Astrocyte of the cerebellum (primary cell): ENCODE results near the gene PFKP.
"Not testable (repeated sequence)": the region's sequence is repeated elsewhere in the genome, so short reads cannot be mapped to it uniquely, and the experiment has no call there.

Source experiments
- DNase-seq: peaks from one replicate; pipeline ENCODE4 v3.0.0-alpha.2; 2011; ENCODE audit warnings: low read depth
- H3K4me3 ChIP-seq: 2 replicates; pipeline ENCODE4 v1.5.1; 2011; ENCODE audit warnings: mild to moderate bottlenecking, low read depth, low read length, moderate library complexity
- in situ Hi-C: cut with HindIII; loops from 2 replicates; pipeline ENCODE4 v1.10.0; 2017; ENCODE audit warnings: low sequenced_read_pairs
- TF ChIP-seq, protein P1 (sequence below): IDR thresholded peaks from 2 replicates; pipeline ENCODE4 v1.5.1; 2012; ENCODE audit warnings: low read length, low read depth, moderate library complexity, mild to moderate bottlenecking; ENCODE audit errors: missing control alignments

The PFKP gene

GRCh38 chr10:3054183-3054850 lies 13.0 kb upstream of the PFKP start:
- in situ Hi-C loops, result no loop called here
- no peak overlapping the region for H3K4me3 ChIP-seq
- TF ChIP-seq, protein P1, sequence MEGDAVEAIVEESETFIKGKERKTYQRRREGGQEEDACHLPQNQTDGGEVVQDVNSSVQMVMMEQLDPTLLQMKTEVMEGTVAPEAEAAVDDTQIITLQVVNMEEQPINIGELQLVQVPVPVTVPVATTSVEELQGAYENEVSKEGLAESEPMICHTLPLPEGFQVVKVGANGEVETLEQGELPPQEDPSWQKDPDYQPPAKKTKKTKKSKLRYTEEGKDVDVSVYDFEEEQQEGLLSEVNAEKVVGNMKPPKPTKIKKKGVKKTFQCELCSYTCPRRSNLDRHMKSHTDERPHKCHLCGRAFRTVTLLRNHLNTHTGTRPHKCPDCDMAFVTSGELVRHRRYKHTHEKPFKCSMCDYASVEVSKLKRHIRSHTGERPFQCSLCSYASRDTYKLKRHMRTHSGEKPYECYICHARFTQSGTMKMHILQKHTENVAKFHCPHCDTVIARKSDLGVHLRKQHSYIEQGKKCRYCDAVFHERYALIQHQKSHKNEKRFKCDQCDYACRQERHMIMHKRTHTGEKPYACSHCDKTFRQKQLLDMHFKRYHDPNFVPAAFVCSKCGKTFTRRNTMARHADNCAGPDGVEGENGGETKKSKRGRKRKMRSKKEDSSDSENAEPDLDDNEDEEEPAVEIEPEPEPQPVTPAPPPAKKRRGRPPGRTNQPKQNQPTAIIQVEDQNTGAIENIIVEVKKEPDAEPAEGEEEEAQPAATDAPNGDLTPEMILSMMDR, result no peak
- DNase-seq, result no peak

- no peak for DNase-seq
- no peak overlapping the region for H3K4me3 ChIP-seq
- in situ Hi-C loops, result no loop called here
- TF ChIP-seq, protein P1, result no peak
Observed at GRCh38 chr10:3054851-3055199, 12.5 kb upstream of the PFKP start.

DNA sequence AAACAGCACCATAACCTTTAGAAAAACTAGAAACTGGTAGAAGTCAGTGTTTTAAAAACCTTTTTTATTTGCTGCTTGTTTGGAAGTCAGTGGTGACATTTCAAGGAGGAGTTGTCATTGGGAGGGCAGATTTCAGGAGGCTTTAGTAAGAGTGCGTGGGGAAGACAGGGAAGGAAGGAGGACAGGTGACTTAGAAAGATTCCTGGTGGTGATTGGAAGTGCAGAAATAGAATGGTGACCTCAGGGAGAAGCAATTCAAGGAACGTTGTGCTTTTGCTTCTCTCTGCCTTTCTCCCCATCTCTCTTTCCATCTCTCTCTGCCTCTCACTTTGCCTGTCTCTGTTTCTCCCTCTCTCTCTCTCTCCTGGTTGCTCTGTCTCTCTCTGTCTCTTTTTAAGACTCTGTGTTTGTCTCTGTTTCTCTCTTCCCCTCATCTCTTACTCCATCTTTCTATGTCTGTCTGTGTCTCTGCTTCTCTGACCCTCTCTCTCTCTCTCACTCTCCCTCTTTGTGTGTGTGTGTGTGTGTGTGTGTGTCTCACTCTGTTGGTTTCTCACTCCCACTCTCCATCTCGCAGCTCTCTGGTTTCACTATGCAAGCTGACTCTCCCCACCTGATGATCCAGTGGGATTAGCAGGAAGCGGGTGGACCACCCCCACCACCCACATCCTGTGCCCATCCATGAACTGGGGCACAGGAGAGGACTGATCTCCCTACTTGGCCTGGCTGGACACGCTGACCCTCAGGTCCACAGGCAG lies 10.9 kb upstream of the PFKP start:
- DNase-seq, result no peak
- no peak overlapping the region for H3K4me3 ChIP-seq
- TF ChIP-seq, protein P1, result no peak
- in situ Hi-C loops, result no loop called here

- H3K4me3 ChIP-seq, result no peak overlapping the region
- TF ChIP-seq, protein P1, result no peak
- DNase-seq, result no peak
- in situ Hi-C loops, result no loop called here
Observed at GRCh38 chr10:3057946-3058345, 9.4 kb upstream of the PFKP start.

GRCh38 chr10:3059974-3060373 lies 7.4 kb upstream of the PFKP start:
- H3K4me3 ChIP-seq, result no peak overlapping the region
- no peak for DNase-seq
- in situ Hi-C loops, result no loop called here
- TF ChIP-seq, protein P1, result no peak

GRCh38 chr10:3060481-3060889 lies 6.9 kb upstream of the PFKP start:
- H3K4me3 ChIP-seq, result no peak overlapping the region
- TF ChIP-seq, protein P1, result no peak
- no peak for DNase-seq
- in situ Hi-C loops, result no loop called here

DNA sequence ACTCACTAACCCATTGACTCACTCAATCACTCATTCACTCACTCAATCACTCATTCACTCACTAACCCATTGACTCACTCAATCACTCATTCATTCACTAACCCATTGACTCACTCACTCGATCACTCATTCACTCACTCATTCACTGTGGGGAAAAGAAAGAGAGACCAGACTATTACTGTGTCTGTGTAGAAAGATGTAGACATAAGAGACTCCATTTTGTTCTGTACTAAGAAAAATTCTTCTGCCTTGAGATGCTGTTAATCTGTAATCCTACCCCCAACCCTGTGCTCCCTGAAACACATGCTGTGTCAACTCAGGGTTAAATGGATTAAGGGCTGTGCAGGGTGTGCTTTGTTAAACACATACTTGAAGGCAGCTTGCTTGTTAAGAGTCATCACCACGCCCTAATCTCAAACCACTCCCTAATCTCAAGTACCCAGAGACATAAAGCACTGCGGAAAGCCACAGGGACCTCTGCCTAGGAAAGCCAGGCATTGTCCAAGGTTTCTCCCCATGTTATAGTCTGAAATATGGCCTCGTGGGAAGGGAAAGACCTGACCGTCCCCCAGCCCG lies 5.9 kb upstream of the PFKP start:
- DNase-seq, H3K4me3 ChIP-seq, in situ Hi-C loops: not testable (repeated sequence)
